Activated T-helper 2 cell treated with anti-CD3 and anti-CD28 coated beads, Interferon-gamma antibody, Interleukin-2, Interleukin-4, amounts not matched to agents 10 μg/mL and 5 μg/mL and 100 μg/mL, durations not matched to agents 14 hours and 24 hours and 36 hours (primary cell): Measurements from ENCODE around the gene SPTLC3. TPM values are rescaled to one million over a fixed set of nuclear protein-coding genes. Genes with fewer than 3 reads are reported as not detected.

Source experiments
- DNase-seq: peaks from one replicate; pipeline ENCODE4 v3.0.0; 2021; ENCODE audit warnings: low spot score
- H3K27ac Mint-ChIP-seq: one replicate; pipeline ENCODE4 v1.8.0; 2021; ENCODE audit warnings: mixed read lengths
- H3K27me3 Mint-ChIP-seq: one replicate; pipeline ENCODE4 v1.8.0; 2021; ENCODE audit warnings: low read depth, mixed read lengths
- H3K36me3 Mint-ChIP-seq: one replicate; pipeline ENCODE4 v1.8.0; 2021; ENCODE audit warnings: low read depth, mixed read lengths
- H3K4me1 Mint-ChIP-seq: one replicate; pipeline ENCODE4 v1.8.0; 2021; ENCODE audit warnings: low read depth, mixed read lengths
- H3K4me3 Mint-ChIP-seq: one replicate; pipeline ENCODE4 v1.8.0; 2021; ENCODE audit warnings: low read depth, mild to moderate bottlenecking, moderate library complexity, mixed read lengths
- H3K9me3 Mint-ChIP-seq: one replicate; pipeline ENCODE4 v1.8.0; 2021; ENCODE audit warnings: mixed read lengths
- intact Hi-C: fragments of 100-400 bp; cut with micrococcal nuclease; formaldehyde crosslinking; loops from one replicate; pipeline ENCODE4 v1.15.1; 2023
- total RNA-seq: library from RNA; stranded (reverse); gene quantifications from 2 replicates; pipeline ENCODE4 v1.2.3, GENCODE V29; 2022

SPTLC3 gene
- total RNA-seq, 1 donor from 2014 or later = 0.68 TPM

GRCh38 chr20:13098720-13099355, 90.1 kb downstream of the SPTLC3 start:
- Mint-ChIP-seq H3K27me3 (no peaks in the 10 kb centered on the region), H3K36me3 (no peaks in the 10 kb centered on the region), H3K4me1 (no peaks in the 10 kb centered on the region), H3K27ac (no peak overlapping the region), H3K9me3 (no peaks in the 10 kb centered on the region), H3K4me3 (no peak overlapping the region)
- intact Hi-C loops = no loop called here
- no peak for DNase-seq

GRCh38 chr20:13099676-13100075, 90.9 kb downstream of the SPTLC3 start:
- no peak for DNase-seq
- Mint-ChIP-seq H3K36me3 (no peaks in the 10 kb centered on the region), H3K27me3 (no peaks in the 10 kb centered on the region), H3K4me3 (no peak overlapping the region), H3K9me3 (no peaks in the 10 kb centered on the region), H3K27ac (no peak overlapping the region), H3K4me1 (no peaks in the 10 kb centered on the region)
- intact Hi-C loops = no loop called here

GRCh38 chr20:13101276-13101675, 92.5 kb downstream of the SPTLC3 start:
- no peaks in the 10 kb centered on the region for H3K4me1 Mint-ChIP-seq
- H3K4me3 Mint-ChIP-seq = no peak overlapping the region
- no peak overlapping the region for H3K27ac Mint-ChIP-seq
- intact Hi-C loops = no loop called here
- H3K27me3 Mint-ChIP-seq = peaks cover 2% of the 10 kb centered on the region
- H3K36me3 Mint-ChIP-seq = no peaks in the 10 kb centered on the region
- H3K9me3 Mint-ChIP-seq = no peaks in the 10 kb centered on the region
- no peak for DNase-seq

GRCh38 chr20:13101706-13102105, 92.9 kb downstream of the SPTLC3 start:
- no peaks in the 10 kb centered on the region for H3K9me3 Mint-ChIP-seq

GRCh38 chr20:13102237-13102636, 93.5 kb downstream of the SPTLC3 start:
- Mint-ChIP-seq H3K36me3 (no peaks in the 10 kb centered on the region), H3K27ac (no peak overlapping the region), H3K4me1 (no peaks in the 10 kb centered on the region), H3K27me3 (peaks cover 3% of the 10 kb centered on the region), H3K4me3 (no peak overlapping the region), H3K9me3 (no peaks in the 10 kb centered on the region)
- intact Hi-C loops = no loop called here
- no peak for DNase-seq

More at GRCh38 chr20:13101706-13102105, 92.9 kb downstream of the SPTLC3 start:
- H3K36me3 Mint-ChIP-seq = no peaks in the 10 kb centered on the region
- intact Hi-C loops = no loop called here
- H3K27me3 Mint-ChIP-seq = peaks cover 3% of the 10 kb centered on the region
- H3K27ac Mint-ChIP-seq = no peak overlapping the region
- H3K4me3 Mint-ChIP-seq = no peak overlapping the region
- DNase-seq = no peak
- H3K4me1 Mint-ChIP-seq = no peaks in the 10 kb centered on the region

GRCh38 chr20:13102694-13103093, 93.9 kb downstream of the SPTLC3 start:
- no peak overlapping the region for H3K27ac Mint-ChIP-seq
- no peaks in the 10 kb centered on the region for H3K36me3 Mint-ChIP-seq
- no peak overlapping the region for H3K4me3 Mint-ChIP-seq
- no peaks in the 10 kb centered on the region for H3K4me1 Mint-ChIP-seq
- intact Hi-C loops = no loop called here
- DNase-seq = no peak
- peaks cover 3% of the 10 kb centered on the region for H3K27me3 Mint-ChIP-seq
- H3K9me3 Mint-ChIP-seq = no peaks in the 10 kb centered on the region

GRCh38 chr20:13105039-13105438, 96.3 kb downstream of the SPTLC3 start:
- Mint-ChIP-seq H3K36me3 (no peaks in the 10 kb centered on the region), H3K27me3 (peaks cover 3% of the 10 kb centered on the region), H3K9me3 (no peaks in the 10 kb centered on the region), H3K4me1 (no peaks in the 10 kb centered on the region), H3K4me3 (no peak overlapping the region), H3K27ac (no peak overlapping the region)
- DNase-seq = no peak
- intact Hi-C loops = no loop called here

- H3K4me1 Mint-ChIP-seq = no peaks in the 10 kb centered on the region
- intact Hi-C loops = loop anchor here (1.0 to 2.0 kb wide), 2 partner anchors 135 to 181 kb away; no protein-coding TSS in a partner anchor
- H3K27ac Mint-ChIP-seq = no peak overlapping the region
- H3K27me3 Mint-ChIP-seq = peaks cover 3% of the 10 kb centered on the region
- no peaks in the 10 kb centered on the region for H3K36me3 Mint-ChIP-seq
- no peak overlapping the region for H3K4me3 Mint-ChIP-seq
- no peak for DNase-seq
- no peaks in the 10 kb centered on the region for H3K9me3 Mint-ChIP-seq
These were observed 97.2 kb downstream of the SPTLC3 start for GRCh38 chr20:13105864-13106457.

- Mint-ChIP-seq H3K4me1 (no peaks in the 10 kb centered on the region), H3K4me3 (no peak overlapping the region), H3K27ac (no peak overlapping the region), H3K27me3 (peaks cover 3% of the 10 kb centered on the region), H3K9me3 (no peaks in the 10 kb centered on the region), H3K36me3 (no peaks in the 10 kb centered on the region)
- no peak for DNase-seq
- intact Hi-C loops = loop anchor here (10.0 kb wide), 1 partner anchor 665 kb away; no protein-coding TSS in a partner anchor
These were observed 100.9 kb downstream of the SPTLC3 start for GRCh38 chr20:13109658-13110057.

- intact Hi-C loops = loop anchor here (10.0 kb wide), 1 partner anchor 664 kb away; no protein-coding TSS in a partner anchor
- peaks cover 3% of the 10 kb centered on the region for H3K27me3 Mint-ChIP-seq
- H3K36me3 Mint-ChIP-seq = no peaks in the 10 kb centered on the region
- no peak for DNase-seq
- no peak overlapping the region for H3K4me3 Mint-ChIP-seq
- no peaks in the 10 kb centered on the region for H3K4me1 Mint-ChIP-seq
- H3K9me3 Mint-ChIP-seq = no peaks in the 10 kb centered on the region
- no peak overlapping the region for H3K27ac Mint-ChIP-seq
These were observed 102.0 kb downstream of the SPTLC3 start for GRCh38 chr20:13110796-13111195.

GRCh38 chr20:13111249-13111911, 102.6 kb downstream of the SPTLC3 start:
- no peak for DNase-seq
- H3K4me1 Mint-ChIP-seq = no peaks in the 10 kb centered on the region
- no peaks in the 10 kb centered on the region for H3K36me3 Mint-ChIP-seq
- H3K9me3 Mint-ChIP-seq = no peaks in the 10 kb centered on the region
- intact Hi-C loops = loop anchor here (10.0 kb wide), 1 partner anchor 663 kb away; no protein-coding TSS in a partner anchor
- no peak overlapping the region for H3K27ac Mint-ChIP-seq
- peaks cover under 1% of the 10 kb centered on the region for H3K27me3 Mint-ChIP-seq
- H3K4me3 Mint-ChIP-seq = no peak overlapping the region

GRCh38 chr20:13113731-13114130, 105.0 kb downstream of the SPTLC3 start:
- DNase-seq = no peak
- intact Hi-C loops = loop anchor here (10.0 kb wide), 1 partner anchor 661 kb away; no protein-coding TSS in a partner anchor
- no peaks in the 10 kb centered on the region for H3K27me3 Mint-ChIP-seq
- H3K36me3 Mint-ChIP-seq = no peaks in the 10 kb centered on the region
- no peak overlapping the region for H3K27ac Mint-ChIP-seq
- H3K4me1 Mint-ChIP-seq = no peaks in the 10 kb centered on the region
- no peak overlapping the region for H3K4me3 Mint-ChIP-seq
- H3K9me3 Mint-ChIP-seq = no peaks in the 10 kb centered on the region

- no peaks in the 10 kb centered on the region for H3K9me3 Mint-ChIP-seq
These were observed 108.4 kb downstream of the SPTLC3 start for GRCh38 chr20:13117200-13117599.

More at GRCh38 chr20:13117200-13117599, 108.4 kb downstream of the SPTLC3 start:
- DNase-seq = no peak
- Mint-ChIP-seq H3K27me3 (peaks cover 5% of the 10 kb centered on the region), H3K4me3 (no peak overlapping the region), H3K4me1 (no peaks in the 10 kb centered on the region), H3K36me3 (no peaks in the 10 kb centered on the region), H3K27ac (no peak overlapping the region)
- intact Hi-C loops = loop anchor here (10.0 kb wide), 1 partner anchor 658 kb away; no protein-coding TSS in a partner anchor
